Muscle layer of colon (tissue), 2 donors: Measurements from ENCODE around the gene FHL2.

Source experiments
- H3K27ac ChIP-seq: one replicate; pipeline ENCODE4 v1.7.0; 2013; ENCODE audit warnings: low read depth, mild to moderate bottlenecking, low read length, moderate library complexity
- H3K27me3 ChIP-seq, 2 donors: one replicate each; pipeline ENCODE4 v1.7.0; 2013; ENCODE audit warnings: low read length in 2 of 2, mild to moderate bottlenecking in 2 of 2; ENCODE audit not compliant: insufficient read depth in 2 of 2, control insufficient read depth in 1 of 2
- H3K36me3 ChIP-seq: one replicate; pipeline ENCODE4 v1.7.0; 2013; ENCODE audit warnings: mild to moderate bottlenecking, low read length; ENCODE audit not compliant: insufficient read depth
- H3K4me1 ChIP-seq: one replicate; pipeline ENCODE4 v1.7.0; 2013; ENCODE audit warnings: mild to moderate bottlenecking, low read length; ENCODE audit not compliant: insufficient read depth
- H3K4me3 ChIP-seq, 2 donors: one replicate each; pipeline ENCODE4 v1.7.0; 2013; ENCODE audit warnings: low read length in 2 of 2, low read depth in 1 of 2, mild to moderate bottlenecking in 1 of 2, moderate library complexity in 1 of 2
- H3K9ac ChIP-seq: one replicate; pipeline ENCODE4 v1.7.0; 2013; ENCODE audit warnings: low read length
- H3K9me3 ChIP-seq: one replicate; pipeline ENCODE4 v1.7.0; 2013; ENCODE audit warnings: mild to moderate bottlenecking, low read length
- donor health status: abdominal sarcoma.
- donor health status: Adenocarcinoma of cecum.

FHL2 gene

DNA sequence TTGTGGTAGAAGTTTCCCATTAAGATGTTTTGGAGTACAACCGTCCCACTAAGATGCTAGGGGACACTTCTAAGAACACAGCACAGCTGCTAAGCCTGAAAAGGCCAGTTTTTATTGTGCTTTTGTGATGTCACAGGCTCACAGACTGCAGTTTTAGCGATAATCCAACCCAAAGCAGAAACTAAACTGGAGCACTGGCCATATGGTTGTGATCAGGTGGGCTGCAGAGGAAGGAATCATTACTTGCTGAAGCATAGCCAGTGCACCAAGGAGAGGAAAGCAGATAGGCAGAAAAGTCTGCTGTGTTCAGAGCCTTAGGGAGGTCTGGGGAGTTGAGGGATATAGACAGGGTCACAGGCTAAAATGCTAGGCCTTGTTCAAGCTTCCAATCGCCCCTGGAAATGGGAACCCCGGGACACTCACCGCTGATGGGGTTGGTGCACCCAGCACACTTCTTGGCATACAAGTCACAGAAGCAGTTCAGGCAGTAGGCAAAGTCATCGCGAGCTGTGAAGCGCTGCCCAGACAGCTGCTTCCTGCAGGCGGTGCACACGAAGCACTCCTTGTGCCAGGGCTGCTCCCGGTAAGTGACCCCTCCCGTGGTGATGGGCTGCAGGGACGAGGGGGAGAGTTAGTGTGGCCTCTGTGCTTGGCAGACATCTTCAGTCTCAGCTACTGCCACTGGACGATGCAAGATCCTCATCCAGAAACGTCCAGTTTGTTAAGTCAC, 35.8 kb downstream of the FHL2 start:
- H3K27ac ChIP-seq: no peak overlapping the region
- H3K36me3 ChIP-seq: peaks cover 66% of the 10 kb centered on the region
- no peak overlapping the region for H3K9ac ChIP-seq
- H3K27me3 ChIP-seq: no peaks in the 10 kb centered on the region
- no peaks in the 10 kb centered on the region for H3K4me1 ChIP-seq
- no peaks in the 10 kb centered on the region for H3K9me3 ChIP-seq
- H3K4me3 ChIP-seq: no peak overlapping the region

DNA sequence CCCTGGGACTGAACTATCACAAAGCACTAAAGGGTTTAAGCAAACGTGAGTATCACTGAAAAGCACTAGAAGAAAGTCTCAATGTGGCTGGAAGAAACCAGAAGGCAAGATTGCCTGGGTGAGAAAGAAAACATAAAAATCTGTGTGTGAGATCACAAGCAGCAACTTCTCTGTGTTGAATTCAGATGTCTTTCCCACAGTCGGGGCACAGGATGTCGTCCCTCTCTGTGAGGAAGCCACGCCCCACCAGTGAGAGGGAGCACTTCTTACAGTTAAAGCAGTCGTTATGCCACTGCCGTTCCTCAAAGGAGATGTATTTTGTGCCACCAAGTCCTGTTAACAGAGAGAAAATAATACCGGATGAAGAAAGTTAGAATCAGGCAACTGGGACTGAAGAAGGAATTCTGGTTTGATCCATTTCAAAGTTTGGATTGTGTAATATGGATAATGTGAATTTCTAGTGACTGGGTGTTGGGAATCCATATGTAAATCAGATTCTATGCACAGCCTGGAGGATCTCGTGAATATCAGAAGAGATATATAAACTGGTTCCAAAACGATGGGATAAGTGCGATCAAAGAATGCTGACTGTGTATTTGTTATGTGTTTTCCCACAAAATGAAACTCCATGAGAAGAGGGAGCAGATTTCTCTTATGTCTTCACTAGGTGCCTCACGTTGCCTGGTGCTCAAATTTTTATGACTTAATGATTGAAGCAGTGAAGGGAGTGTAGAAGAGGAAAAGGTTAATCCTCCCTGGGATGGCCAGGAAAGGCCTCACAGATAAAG, 37.6 kb downstream of the FHL2 start:
- H3K4me3 ChIP-seq: no peak overlapping the region
- no peaks in the 10 kb centered on the region for H3K4me1 ChIP-seq
- no peaks in the 10 kb centered on the region for H3K9me3 ChIP-seq
- H3K36me3 ChIP-seq: peaks cover 61% of the 10 kb centered on the region
- H3K9ac ChIP-seq: no peak overlapping the region
- no peak overlapping the region for H3K27ac ChIP-seq
- H3K27me3 ChIP-seq: no peaks in the 10 kb centered on the region

DNA sequence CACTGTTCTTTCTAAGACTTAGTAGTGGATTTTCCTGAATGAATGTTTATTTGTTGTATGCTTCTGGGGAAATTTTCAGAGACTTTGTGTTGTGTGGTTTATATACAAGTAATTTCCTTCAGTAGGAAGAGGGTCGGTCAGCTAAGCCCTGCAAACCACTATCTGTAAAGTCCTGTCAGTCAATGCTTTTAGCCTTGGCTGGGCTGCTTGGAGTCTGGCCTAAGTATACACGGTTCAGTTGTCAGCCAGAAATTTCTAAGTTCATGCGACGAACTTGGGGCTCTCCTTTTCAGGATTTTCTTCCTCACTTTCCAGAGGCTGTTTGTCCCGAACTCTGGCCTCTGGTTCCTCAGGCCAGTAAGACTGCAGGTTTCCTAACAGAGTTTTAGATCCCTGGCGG, 40.3 kb downstream of the FHL2 start:
- Histone ChIP-seq H3K9ac (no peak overlapping the region), H3K4me3 (no peak overlapping the region), H3K36me3 (peaks cover 52% of the 10 kb centered on the region), H3K27me3 (no peaks in the 10 kb centered on the region), H3K27ac (no peak overlapping the region), H3K9me3 (no peaks in the 10 kb centered on the region), H3K4me1 (no peaks in the 10 kb centered on the region)

DNA sequence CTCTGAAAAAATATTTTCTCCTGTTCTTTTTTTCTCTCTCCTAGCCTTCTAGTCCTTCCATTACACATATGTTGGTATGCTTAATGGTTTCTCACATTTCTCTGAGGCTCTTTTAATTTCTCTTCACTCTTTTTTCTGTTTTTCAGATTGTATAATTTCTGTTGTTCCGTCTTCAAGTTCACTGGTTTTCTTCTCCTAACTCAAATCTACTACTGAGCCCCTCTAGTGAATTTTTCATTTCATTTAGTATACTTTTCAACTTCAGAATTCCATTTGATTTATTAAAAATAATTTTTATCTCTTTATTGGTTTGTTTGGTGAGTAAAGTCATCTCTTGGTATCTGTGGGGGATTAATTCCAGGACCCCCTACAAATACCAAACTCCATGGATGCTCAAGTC, 41.7 kb downstream of the FHL2 start:
- Histone ChIP-seq H3K27ac (no peak overlapping the region), H3K9me3 (no peaks in the 10 kb centered on the region), H3K9ac (no peak overlapping the region), H3K27me3 (no peaks in the 10 kb centered on the region), H3K4me3 (no peak overlapping the region), H3K4me1 (no peaks in the 10 kb centered on the region), H3K36me3 (peaks cover 47% of the 10 kb centered on the region)

DNA sequence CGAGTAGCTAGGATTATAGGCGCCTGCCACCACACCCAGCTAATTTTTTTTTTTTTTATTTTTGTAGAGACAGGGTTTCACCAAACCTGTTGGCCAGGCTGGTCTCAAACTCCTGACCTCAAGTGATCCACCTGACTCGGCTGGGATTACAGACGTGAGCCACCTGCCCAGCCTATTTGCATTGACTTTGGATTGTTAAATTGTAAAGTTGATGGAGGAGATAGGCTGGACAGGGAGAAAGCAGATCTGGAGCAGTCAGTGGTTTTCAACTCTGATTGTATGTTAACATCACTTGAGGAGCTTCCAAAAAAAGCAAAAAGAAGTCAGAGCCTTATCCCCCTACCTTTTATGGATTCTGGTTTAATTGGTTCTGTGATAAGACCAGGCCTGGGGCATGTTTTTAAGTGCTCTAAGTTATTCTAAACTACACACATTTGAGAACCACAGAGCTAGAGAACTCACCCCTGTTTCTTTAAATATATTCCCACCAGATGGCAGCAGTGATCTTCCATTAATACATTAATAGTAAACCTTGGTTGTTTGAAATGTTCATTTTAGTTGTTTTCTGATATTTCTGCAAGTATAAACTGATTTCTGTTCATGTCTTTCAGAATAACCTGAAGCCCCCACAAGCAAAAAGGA, 54.0 kb downstream of the FHL2 start:
- Histone ChIP-seq H3K9me3 (no peaks in the 10 kb centered on the region), H3K36me3 (peaks cover 51% of the 10 kb centered on the region), H3K27me3 (no peaks in the 10 kb centered on the region), H3K27ac (no peak overlapping the region), H3K9ac (no peak overlapping the region), H3K4me3 (no peak overlapping the region), H3K4me1 (no peaks in the 10 kb centered on the region)

DNA sequence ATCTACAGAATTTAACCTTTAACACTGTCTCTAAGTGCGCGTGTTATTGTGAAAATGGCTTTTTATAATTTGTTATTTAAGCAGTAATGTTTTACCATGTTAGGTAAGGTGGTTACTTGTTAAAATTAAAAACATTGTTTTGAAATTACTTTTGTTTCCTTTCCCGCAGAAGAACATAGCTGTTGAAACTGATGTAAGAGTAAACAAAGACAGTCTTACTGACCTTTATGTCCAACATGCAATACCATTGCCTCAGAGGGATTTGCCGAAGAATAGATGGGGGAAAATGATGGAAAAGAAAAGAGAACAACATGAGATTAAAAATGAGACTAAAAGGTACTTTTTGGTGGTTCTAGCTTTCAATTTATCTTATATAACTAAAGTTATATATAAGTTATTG, 59.4 kb downstream of the FHL2 start:
- Histone ChIP-seq H3K9me3 (no peaks in the 10 kb centered on the region), H3K36me3 (peaks cover 19% of the 10 kb centered on the region), H3K9ac (no peak overlapping the region), H3K27me3 (no peaks in the 10 kb centered on the region), H3K4me1 (peaks cover 26% of the 10 kb centered on the region), H3K27ac (no peak overlapping the region), H3K4me3 (no peak overlapping the region)

DNA sequence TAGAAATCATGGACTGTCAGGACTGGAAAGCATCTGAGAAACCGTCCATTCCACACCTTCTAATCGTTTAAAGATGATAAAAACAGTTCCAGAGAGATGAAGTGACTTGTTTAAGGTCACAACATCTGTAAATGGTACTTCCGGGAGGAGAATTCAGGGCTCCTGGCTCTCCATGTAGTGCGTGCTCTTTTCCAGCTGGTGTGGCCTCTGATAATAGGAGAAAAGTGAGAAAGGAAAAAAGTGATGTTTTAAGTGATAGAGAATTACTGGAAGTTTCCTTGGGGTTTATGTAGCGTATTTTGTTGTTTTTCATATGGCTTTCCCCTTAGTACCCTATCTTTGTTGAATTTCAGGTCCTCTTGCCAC, 60.8 kb downstream of the FHL2 start:
- no peaks in the 10 kb centered on the region for H3K27me3 ChIP-seq
- H3K9me3 ChIP-seq: no peaks in the 10 kb centered on the region
- peak overlapping the region; percentile 75 to 96 for H3K4me3 ChIP-seq
- H3K4me1 ChIP-seq: peaks cover 26% of the 10 kb centered on the region
- peak overlapping the region; percentile 88 for H3K9ac ChIP-seq
- peaks cover 17% of the 10 kb centered on the region for H3K36me3 ChIP-seq
- H3K27ac ChIP-seq: peak overlapping the region; percentile 81

DNA sequence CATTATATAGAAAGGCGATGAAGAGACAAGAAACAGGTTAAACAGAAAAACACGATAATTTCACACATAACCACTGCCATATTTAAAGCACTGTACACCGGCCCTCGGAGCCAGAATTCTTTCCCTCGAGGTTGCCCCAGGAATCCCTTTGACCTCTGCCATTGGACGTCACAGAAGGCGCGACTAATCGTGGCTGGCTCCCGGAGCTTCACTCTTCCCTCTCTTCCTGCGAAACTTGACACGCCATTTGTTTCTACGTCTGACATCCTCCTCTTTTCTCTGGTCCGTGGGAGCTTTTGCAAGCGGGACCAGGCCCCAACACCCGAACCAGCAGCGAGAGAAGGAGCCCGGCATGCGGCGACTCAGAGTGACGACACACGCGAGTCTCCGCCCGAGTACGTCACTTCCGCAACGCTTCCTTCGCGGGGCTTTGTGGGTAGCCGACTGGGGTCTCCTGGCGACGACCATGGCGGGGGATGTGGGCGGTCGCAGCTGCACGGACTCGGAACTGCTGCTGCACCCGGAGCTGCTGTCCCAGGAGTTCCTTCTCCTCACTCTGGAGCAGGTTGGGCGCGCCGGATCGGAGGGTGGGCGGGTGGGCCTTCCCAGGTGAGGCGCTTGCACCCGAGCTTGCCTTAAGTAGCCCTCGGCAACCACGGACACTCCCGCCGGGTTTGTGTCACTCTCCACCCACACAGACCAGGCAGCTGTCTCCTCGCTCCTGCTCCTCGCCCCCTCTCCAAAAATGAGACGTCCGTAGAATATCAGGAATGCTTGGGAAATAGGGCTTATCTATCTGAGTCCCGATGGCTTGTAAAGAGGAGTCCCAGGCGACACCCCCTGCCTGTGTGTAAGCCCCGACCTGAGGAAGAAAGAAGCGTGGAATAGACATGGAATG, 61.5 kb downstream of the FHL2 start, which contains the start of gene C2orf49:
TSS of gene C2orf49 (plus strand) at position 419 of the 898 bp plus-strand sequence. CDS start at position 467, 48 bp downstream.
- Histone ChIP-seq H3K9me3 (no peaks in the 10 kb centered on the region), H3K9ac (peak within 1 kb of the TSS; percentile 88), H3K4me3 (peak within 1 kb of the TSS; percentile 75 to 96), H3K27ac (peak within 1 kb of the TSS; percentile 97), H3K27me3 (no peaks in the 10 kb centered on the region), H3K36me3 (peaks cover 12% of the 10 kb centered on the region), H3K4me1 (peaks cover 26% of the 10 kb centered on the region)

DNA sequence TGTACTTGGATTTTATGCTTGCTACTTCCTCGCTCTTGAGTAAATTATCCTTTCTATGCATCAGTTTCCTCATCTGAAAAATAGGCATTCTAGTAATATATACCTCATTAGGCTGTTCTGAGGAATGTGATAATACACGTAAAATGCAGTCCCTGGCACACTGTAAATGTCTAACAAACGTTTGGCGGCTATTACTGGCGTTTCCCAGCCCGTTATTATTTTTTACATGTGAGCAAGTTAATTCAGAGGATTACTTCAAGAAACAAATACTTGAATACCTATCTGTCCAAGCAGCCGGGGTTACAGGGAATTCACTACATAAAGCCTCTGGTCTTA, 62.1 kb downstream of the FHL2 start:
- Histone ChIP-seq H3K27me3 (no peaks in the 10 kb centered on the region), H3K27ac (peak overlapping the region; percentile 97), H3K4me3 (peak overlapping the region; percentile 75 to 96), H3K9me3 (no peaks in the 10 kb centered on the region), H3K4me1 (peaks cover 26% of the 10 kb centered on the region), H3K36me3 (peaks cover 8% of the 10 kb centered on the region), H3K9ac (peak overlapping the region; percentile 79)

DNA sequence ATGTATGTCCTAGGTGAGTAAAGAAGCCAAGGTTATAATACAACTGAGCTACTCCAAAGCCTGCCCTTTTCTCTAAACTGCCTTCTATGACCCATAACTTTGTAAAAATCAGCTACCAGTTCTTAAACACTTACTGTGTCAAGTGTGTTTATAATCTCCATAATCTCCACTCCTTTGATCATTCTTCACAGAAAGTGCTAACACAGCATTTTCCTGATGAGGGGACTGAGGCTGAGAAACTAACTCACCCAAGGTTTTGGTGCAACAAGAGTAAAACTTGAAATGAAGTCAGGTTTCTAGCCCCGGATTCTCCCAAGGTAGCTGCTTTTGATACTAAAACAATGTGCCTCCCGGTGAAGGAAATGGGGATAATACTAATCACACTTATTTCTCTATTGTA, 63.4 kb downstream of the FHL2 start:
- no peak overlapping the region for H3K9ac ChIP-seq
- H3K27ac ChIP-seq: no peak overlapping the region
- H3K4me3 ChIP-seq: no peak overlapping the region

DNA sequence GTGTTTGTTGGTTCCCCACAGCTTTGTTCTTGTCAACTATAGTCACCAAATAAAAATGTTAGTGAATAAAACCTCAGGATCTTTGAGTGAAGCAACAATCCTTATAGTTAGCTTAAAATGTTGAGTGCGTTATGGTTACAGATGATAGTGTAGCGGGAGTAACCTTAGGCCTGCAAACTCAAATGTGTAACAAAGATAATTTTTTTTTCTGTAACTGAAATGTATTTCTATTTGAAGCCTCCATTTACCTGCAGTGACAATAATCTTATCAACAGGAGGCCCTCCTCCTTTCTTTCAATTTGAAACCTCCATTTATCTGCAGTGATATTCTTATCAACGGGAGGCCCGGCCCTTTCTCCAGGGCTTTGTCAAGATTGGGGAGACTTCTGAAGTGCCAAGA, 64.6 kb downstream of the FHL2 start:
- no peaks in the 10 kb centered on the region for H3K27me3 ChIP-seq
- no peaks in the 10 kb centered on the region for H3K9me3 ChIP-seq
- H3K27ac ChIP-seq: no peak overlapping the region
- peaks cover 3% of the 10 kb centered on the region for H3K36me3 ChIP-seq
- H3K9ac ChIP-seq: no peak overlapping the region
- no peak overlapping the region for H3K4me3 ChIP-seq
- peaks cover 34% of the 10 kb centered on the region for H3K4me1 ChIP-seq

More for the DNA sequence above, 63.4 kb downstream of the FHL2 start:
- peaks cover 3% of the 10 kb centered on the region for H3K36me3 ChIP-seq
- no peaks in the 10 kb centered on the region for H3K27me3 ChIP-seq
- peaks cover 31% of the 10 kb centered on the region for H3K4me1 ChIP-seq
- H3K9me3 ChIP-seq: no peaks in the 10 kb centered on the region
